ENCODE data around the gene COL8A2. TPM values are rescaled to one million over a fixed set of nuclear protein-coding genes. Genes with fewer than 3 reads are reported as not detected.

COL8A2 gene
- total and polyA plus RNA-seq, 2 experiments from 2014 or later, result 0.05 to 0.57 TPM

DNA sequence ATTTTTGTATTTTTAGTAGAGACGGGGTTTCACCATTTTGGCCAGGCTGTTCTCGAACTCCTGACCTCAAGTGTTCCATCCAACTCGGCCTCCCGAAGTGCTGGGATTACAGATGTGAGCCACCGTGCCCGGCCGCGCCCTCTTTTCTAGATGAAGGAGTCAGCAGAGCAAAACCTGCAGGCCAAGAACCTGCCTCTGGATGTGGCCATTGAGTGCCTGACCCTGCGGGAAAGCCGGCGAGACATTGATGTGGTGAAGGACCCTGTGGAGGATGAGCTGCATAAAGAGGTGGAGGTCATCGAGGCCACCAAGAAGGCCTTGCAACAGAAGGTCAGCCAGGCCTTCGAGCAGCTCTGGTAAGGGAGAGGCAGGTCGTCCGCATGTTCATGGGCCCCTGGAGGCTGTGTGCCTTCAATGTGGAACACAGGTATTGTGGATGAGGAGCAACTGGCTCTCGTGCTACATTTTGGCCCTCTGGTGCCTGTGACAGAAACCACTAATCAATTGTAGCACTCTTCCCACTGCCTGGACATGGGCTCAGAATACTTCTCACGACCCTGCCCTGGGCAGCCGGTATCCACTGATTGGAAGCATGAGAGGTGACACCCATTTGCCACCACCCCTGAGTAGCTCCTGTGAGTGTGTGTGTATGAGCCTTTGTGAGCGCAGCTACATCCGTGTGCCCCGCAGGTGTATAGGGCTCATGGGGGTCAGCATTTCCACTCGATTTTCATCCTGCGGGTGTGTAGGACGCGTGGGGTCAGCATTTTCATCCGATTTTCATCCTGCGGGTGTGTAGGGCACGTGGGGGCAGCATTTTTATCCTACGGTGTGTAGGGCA is 39.1 kb downstream of the COL8A2 start:
- Histone ChIP-seq H3K4me1 (ENCODE audit: low read depth) (peaks cover 7% of the 10 kb centered on the region), H3K9me3 (ENCODE audit: low read depth) (no peaks in the 10 kb centered on the region), H3K4me3 (no peak overlapping the region), H3K36me3 (no peaks in the 10 kb centered on the region), H3K27me3 (no peaks in the 10 kb centered on the region), H3K27ac (no peak overlapping the region)
- TF ChIP-seq, protein P1, sequence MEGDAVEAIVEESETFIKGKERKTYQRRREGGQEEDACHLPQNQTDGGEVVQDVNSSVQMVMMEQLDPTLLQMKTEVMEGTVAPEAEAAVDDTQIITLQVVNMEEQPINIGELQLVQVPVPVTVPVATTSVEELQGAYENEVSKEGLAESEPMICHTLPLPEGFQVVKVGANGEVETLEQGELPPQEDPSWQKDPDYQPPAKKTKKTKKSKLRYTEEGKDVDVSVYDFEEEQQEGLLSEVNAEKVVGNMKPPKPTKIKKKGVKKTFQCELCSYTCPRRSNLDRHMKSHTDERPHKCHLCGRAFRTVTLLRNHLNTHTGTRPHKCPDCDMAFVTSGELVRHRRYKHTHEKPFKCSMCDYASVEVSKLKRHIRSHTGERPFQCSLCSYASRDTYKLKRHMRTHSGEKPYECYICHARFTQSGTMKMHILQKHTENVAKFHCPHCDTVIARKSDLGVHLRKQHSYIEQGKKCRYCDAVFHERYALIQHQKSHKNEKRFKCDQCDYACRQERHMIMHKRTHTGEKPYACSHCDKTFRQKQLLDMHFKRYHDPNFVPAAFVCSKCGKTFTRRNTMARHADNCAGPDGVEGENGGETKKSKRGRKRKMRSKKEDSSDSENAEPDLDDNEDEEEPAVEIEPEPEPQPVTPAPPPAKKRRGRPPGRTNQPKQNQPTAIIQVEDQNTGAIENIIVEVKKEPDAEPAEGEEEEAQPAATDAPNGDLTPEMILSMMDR (IDR thresholded peaks at IDR 0.05; ENCODE audit: low read depth, low read length), result no peak
- DNase-seq (ENCODE audit: low read depth in 1 of 2, low spot score in 1 of 2), result no peak

DNA sequence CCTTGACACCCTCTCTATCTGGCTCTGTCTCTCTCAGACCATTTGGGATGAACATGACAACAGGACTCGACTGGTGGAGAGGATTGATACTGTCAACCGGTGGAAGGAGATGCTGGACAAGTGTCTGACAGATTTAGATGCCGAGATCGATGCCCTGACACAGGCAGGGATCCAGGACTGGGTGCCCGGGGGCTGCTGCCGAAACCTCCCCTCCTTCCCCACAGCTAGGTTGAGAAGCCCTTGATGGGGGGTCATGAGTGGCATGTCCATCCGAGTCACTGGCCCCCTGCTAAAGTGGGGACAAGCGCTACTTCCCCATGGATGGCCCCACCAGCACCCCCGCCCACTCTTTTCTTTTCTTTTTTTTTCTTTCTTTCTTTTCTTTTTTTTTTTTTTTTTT is 39.9 kb downstream of the COL8A2 start:
- no peak for DNase-seq (ENCODE audit: low read depth in 1 of 2, low spot score in 1 of 2)
- H3K27me3 ChIP-seq, result no peaks in the 10 kb centered on the region
- H3K27ac ChIP-seq, result no peak overlapping the region
- H3K4me3 ChIP-seq, result no peak overlapping the region
- H3K36me3 ChIP-seq, result no peaks in the 10 kb centered on the region
- TF ChIP-seq, protein P1 (IDR thresholded peaks at IDR 0.05; ENCODE audit: low read depth, low read length), result no peak
- H3K9me3 ChIP-seq (ENCODE audit: low read depth), result no peaks in the 10 kb centered on the region
- peaks cover 6% of the 10 kb centered on the region for H3K4me1 ChIP-seq (ENCODE audit: low read depth)

DNA sequence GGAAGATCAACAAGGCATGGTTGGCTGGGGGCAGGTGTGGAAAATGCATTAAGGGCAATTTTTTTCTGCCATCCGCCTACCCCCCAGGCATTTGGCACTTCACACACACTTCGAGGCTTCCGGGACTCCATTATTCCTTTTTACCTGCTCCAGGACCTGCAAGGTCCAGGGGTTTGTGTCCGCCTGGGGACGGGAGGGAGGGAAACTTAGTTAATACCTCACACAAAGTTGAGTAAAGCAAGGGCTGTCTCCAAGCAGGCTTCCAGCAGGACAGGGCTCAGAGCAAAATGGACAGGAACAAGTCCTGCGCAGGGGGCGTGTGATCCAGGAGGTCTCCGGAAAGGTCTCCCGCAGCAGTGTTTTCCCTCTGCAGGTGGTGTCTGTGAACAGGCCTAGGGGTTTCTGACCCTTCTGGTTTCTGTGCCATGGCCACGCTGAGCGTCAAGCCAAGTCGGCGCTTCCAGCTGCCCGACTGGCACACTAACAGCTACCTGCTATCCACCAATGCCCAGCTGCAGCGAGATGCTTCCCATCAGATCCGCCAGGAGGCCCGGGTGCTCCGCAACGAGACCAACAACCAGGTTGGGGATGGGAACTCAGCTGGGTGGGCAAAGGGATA is 40.4 kb downstream of the COL8A2 start:
- TF ChIP-seq, protein P1 (IDR thresholded peaks at IDR 0.05; ENCODE audit: low read depth, low read length), result no peak
- Histone ChIP-seq H3K4me1 (ENCODE audit: low read depth) (peaks cover 1% of the 10 kb centered on the region), H3K36me3 (no peaks in the 10 kb centered on the region), H3K27ac (no peak overlapping the region), H3K27me3 (no peaks in the 10 kb centered on the region), H3K4me3 (peak overlapping the region; percentile 43), H3K9me3 (ENCODE audit: low read depth) (no peaks in the 10 kb centered on the region)
- DNase-seq (ENCODE audit: low read depth in 1 of 2, low spot score in 1 of 2), result no peak

DNA sequence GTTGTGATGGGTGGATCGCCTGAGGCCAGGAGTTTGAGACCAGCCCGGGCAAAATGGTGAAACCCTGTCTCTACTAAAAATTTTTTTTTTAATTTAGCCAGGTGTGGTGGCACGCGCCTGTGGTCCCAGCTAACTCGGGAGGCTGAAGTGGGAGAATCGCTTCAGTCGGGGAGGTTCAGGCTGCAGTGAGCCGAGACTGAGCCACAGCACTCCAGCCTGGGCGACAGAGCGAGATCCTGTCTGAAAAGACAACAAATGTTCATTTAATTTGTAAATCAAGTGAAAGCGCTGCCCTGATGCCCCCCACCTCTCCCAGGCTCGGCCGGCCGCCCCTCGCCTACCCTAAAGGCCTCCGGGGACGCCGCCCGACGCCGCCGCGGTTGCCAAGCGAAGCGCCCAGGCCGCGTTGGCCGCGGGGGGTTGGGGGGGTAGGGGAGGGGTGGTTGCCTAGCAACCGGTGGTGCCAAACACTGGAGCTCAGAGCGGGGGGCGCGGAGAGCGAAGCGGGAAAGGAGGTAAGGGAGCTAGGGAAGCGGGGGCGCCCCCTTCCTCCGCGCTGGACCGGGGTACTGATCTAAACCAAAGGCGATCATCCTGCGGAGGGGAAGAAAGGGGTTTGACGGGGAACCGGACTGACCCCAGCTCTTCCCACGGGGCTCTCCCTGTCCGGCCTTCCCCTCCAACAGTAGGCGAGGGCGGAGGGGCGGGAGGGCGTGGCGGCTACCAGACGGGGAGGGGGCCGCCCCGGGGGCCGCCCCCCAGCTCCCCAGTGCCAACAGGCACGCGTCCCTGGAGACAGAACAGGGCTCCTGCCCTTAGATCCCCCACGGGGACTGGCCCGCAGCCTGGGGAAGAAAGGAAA is 41.2 kb downstream of the COL8A2 start, which contains the start of gene TEKT2:
TEKT2 (plus strand) TSS at position 460 of the 862 bp plus-strand sequence. CDS start 828 bp downstream, outside the sequence.
- Histone ChIP-seq H3K9me3 (ENCODE audit: low read depth) (no peaks in the 10 kb centered on the region), H3K36me3 (no peaks in the 10 kb centered on the region), H3K4me1 (ENCODE audit: low read depth) (no peaks in the 10 kb centered on the region), H3K4me3 (peak within 1 kb of the TSS; percentile 43), H3K27ac (no peak within 1 kb of the TSS), H3K27me3 (no peaks in the 10 kb centered on the region)
- peak; percentile 63 to 82 for DNase-seq (ENCODE audit: low read depth in 1 of 2, low spot score in 1 of 2)
- TF ChIP-seq, protein P1 (IDR thresholded peaks at IDR 0.05; ENCODE audit: low read depth, low read length), result peak; percentile 3

DNA sequence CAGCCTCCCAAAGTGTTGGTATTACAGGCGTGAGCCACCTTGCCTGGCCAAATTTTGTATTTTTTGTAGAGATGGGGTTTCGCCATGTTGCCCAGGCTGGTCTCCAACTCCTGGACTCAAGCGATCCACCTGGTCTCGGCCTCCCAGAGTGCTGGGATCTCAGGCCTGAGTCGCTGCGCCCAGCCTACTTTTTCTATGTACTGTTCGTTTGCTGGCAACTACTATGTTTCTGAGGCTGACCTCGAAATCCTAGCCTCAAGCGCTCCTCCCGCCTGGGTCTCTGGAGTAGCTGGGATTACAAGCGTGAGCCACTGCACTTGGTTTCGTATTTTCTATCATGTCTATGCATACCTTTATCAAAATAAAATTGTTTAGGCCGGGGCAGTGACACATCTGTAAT is 41.8 kb downstream of the COL8A2 start:
- Histone ChIP-seq H3K4me3 (no peak overlapping the region), H3K36me3 (no peaks in the 10 kb centered on the region), H3K27me3 (no peaks in the 10 kb centered on the region), H3K4me1 (ENCODE audit: low read depth) (no peaks in the 10 kb centered on the region), H3K27ac (no peak overlapping the region), H3K9me3 (ENCODE audit: low read depth) (no peaks in the 10 kb centered on the region)
- TF ChIP-seq, protein P1 (IDR thresholded peaks at IDR 0.05; ENCODE audit: low read depth, low read length), result no peak
- no peak for DNase-seq (ENCODE audit: low read depth in 1 of 2, low spot score in 1 of 2)

Measured in cardiac muscle cell (in vitro differentiated cells and primary cell).